NOMO-1 treated with DMSO at 0.1 percent for 48 hours (cell line): Measurements from ENCODE around the gene HOXA1.
A peak's percentile ranks its signal among the peaks of the same experiment; 100 is the strongest.

ENCODE experiments used
- DNase-seq: peaks from one replicate; lab custom pipeline; 2025; ENCODE audit not compliant: unreplicated experiment; lab: John Stamatoyannopoulos, UW

The HOXA1 gene

DNA sequence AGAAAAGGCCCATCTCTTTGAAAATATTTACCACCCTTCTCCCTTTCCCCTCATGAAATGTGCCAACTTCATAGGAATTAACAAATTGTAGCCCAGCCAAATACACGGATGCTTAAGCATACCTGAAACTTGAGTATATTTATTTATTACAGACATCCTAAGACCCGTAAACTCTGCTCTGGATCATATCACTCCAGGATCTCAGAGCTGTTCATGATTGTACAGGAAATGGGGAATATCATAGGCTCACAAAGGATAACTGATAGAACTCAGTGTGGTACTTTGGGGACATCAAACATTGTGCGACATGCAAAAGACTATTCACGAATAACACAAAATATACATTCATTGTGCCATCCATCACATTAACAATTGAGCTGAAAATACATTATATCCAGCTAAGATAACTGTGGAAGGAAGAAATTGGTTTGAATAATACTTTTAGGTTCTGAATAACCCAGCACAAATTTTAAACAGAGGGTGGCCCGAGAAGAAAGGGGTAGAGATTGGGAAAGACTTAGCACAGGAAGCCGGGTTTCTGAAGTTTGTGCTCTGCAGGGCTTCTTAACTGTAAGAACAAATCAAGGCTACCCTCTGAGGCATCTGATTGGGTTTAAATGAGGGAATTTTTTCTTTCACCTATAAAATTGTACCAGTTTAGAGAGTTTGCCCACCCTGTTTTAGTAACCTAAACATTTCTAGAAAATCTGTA, 2.5 kb downstream of the HOXA1 start:
- no peak for DNase-seq

DNA sequence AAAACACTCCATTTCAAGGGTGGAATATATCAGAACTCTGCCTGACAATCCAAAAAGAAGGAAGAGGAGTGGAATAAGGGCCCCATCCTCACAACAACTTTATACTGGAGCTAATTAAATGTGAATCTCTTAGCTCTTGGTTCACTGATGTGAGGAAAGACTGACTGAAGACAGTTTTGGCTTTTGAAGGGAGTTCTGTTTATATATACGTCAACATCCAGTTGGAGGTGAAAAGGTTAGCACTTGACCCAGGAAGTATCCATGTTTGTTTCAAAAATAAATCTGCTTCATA, 3.0 kb downstream of the HOXA1 start:
- DNase-seq = no peak

DNA sequence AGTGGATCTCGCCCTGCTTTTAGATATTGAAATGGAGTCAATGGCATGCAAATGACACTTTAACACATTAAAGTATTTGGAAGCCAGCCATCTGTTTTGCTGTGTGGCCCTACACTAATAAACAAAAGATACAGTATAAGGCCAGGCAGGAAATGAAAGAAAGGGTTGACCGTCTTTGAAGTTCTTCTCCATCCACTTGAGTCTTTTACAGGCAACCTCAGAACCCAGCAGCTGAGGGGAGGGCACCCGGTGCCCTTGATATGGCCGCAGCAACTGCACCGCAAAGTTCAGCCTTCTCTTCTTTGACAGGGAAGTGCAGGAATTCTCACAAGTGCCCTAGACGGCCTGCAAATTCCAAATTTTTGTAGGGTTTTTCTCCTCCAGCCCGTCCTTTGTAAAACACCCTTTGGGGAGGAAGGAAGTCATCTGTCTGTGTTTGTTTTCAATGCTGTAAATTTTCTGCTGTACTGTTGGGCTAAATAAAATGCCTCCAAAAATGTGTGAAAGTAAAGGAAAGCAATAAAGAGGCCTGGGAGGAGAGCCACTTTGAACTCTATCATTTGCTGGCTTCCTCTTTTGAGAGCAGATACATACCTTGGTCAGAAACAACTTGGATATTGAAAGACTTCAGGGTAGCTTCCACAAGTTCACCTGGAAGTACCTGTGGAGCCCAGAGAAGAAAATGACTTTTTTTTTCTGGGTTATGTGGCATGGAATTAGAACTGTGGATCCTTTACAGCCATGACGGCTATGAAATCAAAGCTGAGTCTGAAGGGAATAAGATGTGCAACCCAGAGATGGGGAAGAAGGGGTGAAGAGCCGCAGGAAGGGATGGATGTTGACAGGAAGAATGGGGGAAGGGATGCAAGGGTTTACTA, 3.6 kb downstream of the HOXA1 start:
- DNase-seq = no peak

DNA sequence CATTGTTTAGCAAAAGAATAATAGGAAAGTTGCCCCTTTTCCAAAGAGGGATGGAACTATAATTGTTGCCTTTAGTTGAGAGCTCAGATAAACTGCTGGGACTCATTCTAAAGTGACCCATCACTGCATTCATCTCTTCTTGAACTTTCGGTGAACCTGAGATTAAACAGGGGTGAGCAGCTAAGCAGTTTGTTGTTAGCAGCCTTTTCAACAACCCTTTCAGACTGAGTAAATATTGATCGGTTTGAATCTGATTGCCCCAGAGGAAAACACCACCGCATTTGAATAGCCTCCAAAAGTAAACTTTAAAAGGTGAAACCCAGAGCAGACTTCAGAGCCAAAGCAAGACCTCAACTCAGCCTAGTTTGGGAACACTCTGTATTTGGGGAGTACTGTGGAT, 4.7 kb downstream of the HOXA1 start:
- DNase-seq = no peak

DNA sequence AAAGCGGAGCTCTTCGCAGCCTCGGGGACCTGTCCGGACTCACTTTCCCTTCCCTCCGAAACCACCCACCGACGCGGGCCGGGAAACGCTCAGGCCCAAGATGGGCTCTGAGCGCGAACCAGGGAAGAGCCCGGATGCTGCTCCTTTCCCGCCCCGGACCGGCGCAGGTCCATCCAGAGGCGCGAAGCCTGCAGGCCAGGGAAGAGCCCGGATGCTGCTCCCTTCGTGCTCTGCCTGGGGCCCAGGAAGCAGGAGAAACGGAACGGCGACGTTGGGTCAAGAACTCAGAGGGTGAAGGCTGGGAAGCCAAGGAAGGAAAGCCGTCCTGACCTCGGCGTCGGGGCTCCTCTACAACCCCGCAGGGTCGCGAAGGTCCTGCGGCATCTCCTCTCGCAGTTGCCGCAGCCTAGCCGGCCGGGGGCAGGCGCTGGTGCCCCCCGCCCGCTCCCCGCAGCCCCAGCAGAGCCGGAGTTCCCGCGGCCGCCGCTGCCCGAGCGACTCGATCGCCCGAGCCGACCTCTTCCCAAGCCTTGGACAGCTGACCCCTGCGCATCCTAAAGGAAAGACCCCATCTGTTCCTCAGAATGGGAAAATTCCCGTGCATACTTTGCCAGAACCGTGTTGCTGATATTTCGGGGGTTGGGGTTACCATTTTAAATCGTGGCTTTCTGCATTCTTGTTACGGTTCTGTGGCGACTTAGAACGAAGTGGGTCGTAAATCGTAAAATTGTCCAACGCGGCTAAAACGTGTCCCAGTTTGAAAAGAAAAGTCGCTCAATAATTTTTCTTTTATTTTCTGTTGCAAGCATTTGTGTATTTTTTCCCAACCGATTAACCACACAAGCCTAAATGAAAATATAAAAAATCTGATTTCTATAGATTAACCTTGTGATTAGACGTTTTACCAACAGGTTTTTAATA, 7.5 kb downstream of the HOXA1 start:
- no peak for DNase-seq

DNA sequence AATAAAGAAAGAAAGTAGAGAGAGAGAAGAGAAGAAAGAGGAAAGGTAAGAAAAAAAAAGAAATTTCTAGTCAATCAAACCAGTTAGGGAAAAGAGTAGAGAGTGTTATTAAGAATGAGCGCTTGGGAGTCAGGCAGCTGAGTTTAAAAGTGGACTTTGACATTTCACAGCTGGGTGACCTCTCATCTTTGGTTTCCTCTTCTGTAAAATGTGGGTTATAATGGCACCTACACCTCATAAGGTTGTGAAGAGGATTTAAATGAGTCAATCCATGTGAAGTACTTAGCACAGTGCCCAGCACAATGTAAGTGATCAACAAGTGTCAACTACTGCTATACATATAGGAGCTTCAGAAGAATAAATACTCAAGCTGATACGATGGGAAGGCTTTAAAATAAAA, 12.2 kb downstream of the HOXA1 start:
- DNase-seq = no peak

DNA sequence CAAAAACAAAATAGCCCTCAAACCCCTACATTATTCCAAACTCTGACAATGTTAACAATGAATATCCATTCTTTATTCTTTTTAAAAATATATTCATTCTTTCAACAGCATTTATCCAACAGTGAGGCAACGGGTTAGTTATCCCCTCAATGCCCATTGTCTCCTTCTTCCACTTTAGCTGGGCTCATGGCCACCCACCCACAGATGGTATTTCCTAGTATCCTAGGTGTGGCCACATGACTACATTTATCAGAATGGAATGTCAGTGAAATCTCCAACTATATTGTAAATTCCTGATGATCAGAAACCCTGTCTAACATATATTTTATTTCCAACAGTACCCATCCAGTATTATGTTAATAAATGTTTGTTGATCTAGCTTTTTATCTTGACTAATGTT, 13.6 kb downstream of the HOXA1 start:
- no peak for DNase-seq

DNA sequence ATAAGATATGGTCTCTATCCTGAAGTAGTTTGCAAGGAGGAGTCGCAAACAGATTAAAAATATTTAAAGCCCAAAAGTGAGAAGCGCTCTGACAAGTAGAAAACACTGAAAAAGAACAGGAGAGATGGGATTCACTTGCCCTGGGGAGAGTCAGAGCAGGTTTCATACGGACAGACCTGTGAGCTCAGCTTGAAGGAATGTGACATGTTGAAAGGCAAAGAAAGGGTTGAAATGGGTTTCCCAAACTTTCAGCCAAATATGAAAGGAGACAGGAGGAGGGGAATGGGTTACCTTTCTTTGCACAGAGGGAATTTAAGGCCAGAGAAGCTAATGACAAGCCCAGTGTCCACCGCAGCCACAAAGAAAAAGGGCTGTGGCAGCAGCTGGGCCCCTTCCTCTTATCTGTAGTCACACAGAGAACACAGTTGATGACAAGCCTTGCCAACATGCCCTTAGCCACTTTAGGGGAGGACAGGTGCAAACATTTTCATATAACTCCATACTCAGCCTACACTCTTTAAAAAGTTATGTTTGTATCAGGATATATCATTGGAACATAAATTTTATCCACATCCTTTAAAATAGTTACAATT, 14.9 kb downstream of the HOXA1 start:
- DNase-seq = no peak

DNA sequence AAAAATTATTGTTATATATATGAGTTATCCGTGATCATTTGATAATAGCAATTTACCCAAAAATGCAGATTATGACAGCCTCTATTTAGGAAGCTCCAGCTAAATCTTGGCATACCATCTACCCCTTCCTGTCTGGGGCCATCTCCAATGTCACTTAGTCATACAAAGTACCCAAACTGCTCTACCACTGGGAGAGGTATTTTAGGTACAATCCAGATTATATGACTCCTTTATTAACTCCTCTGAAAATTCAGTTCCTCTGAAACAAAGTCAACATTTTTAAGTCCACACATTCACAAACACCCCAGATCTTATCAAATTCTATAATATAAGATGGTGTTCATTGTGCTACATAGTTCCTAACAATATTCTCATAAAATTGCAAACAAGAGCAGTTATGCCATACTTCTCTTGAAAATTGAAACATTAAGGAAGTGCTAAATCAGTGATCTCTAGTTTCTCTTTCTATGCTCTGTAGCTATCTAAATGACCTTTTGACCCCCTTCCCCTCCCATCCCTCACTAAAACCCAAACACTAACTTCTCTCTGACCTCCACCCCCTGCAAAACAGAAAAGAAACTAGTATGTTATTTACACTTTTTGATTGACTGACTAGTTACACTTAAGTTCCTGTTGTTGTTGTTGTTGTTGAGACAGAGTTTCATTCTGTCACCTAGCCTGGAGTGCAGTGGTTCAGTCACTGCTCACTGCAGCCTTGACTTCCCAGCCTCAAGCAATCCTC, 16.4 kb downstream of the HOXA1 start:
- peak; percentile 66 for DNase-seq

DNA sequence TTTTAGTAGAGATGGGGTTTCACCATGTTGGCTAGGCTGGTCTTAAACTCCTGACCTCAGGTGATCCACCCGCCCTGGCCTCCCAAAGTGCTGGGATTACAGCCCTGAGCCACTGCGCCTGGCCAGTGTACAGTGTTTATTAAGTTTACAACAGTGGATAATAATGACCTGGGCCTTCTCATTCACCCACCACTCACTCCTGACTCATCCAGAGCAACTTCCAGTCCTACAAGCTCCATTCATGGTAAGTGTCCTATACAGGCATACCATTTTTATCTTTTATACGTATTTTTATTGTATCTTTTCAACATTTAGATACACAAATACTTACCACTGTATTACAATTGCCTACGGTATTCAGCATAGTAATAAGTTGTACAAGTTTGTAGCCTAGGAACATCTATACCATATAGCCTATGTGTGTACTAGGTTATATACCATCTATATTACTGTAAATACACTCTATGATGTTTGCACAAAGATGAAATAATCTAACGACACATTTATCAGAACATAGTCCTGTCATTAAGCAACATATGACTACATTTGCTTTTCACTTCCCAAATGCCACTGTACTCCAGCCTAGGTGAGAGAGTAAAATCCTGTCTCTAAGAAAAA, 17.1 kb downstream of the HOXA1 start:
- no peak for DNase-seq

DNA sequence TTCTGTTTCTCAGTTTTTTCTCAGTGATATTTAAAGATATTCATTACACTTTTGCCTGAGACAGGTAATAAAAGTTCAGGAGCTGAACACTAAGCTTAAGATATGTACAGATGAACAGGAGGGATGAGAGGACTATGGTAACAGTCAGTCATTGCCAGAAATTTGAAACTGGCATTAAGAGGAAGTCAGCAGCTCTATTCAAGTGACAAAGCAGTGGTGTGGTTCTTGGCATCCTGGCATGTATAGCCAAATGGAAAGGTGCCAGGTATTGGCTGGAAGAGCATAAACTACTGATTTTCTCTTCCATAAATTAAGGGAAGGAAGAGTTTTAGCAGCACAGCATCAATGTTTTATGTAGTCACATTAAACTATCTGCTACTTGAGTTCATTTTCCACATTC, 22.7 kb downstream of the HOXA1 start:
- no peak for DNase-seq

DNA sequence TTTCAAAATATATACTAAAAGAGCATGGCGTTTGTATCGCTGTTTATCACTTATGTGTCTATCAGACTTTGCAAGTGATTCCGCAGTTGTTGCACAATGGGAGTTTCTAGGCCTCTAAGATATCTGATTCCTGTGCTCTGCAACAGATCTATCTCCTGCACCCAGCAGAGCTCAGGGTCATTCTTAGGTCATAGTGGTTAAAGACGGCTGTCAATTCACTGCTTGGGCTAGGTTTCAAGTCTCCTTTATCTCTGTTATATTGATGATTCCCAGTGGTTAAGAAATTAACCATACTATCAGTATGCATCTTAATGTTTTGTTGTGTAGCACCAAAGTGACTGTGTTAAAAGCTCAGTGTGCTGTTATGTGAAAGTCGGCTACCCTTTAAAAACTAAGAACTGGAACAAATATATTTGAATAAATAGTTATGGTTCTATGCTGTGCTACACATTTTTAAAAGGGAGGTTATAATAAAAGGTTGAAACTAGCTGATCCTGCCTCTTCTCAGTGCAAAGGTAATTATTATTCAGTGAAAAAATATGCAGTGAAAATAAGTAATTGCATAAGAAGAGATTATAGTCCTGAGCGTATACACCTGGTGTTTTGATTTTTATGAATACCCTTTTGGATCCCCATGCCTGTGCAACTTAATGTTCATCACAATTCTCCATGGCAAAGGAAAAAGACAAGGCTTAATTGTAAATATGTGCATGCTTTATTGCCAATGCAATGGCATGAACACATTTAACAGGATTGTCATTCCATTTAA, 24.0 kb downstream of the HOXA1 start:
- no peak for DNase-seq

DNA sequence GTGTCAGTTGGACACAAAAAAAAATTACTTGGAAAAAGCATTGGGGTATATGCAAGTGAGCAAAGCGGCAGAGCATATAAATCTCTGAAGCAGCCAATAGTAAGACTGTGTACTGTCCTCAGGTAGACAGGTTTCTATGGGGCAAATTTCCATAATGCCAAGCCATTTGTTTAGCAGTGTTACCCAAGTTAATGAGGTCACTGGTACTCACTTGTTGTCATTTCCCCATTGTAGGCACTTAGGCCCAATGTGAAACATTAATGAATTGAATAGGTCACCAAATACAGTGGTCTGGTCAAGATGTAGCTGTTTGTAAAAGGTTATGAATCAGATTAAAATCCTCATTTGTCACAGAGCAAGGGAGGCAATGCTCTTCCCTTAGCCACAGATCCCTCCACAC, 27.5 kb downstream of the HOXA1 start:
- no peak for DNase-seq

DNA sequence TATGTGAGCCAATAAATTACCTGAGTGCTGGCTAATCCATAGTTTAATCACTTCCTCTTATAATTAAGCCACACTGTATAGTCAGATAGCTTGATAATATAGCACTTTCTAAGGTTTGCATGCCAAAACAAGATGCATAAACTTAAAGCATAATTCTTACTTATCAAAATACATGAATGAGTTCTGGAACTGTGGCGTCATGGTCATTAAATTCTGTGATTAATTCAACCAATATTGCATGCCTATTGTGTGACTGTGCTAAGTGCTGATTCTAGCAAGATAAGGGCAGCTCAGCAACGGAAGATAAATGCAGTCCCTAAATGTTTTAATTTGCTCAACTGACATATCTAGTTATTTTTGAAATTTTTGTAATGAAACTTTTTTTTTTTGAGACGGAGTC, 29.7 kb downstream of the HOXA1 start:
- DNase-seq = no peak

DNA sequence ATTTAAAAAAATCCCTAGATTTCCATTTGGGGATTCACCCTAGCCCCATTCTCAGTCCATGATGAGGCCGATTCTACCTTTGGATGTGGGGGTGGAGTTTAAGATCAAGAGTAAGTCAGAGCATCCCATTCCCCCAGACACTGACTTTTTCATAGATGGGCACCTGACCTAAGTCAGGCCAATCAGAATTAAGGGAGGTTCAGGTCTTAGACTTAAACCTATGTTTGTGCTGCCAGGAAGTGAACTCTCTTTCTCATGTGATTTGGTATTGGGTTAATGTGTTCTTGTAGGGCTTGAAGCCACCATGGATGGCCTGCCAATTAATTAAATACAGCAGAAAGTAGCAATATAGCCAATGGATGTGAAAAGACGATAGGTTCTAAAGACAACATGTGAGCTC, 30.1 kb downstream of the HOXA1 start:
- no peak for DNase-seq

DNA sequence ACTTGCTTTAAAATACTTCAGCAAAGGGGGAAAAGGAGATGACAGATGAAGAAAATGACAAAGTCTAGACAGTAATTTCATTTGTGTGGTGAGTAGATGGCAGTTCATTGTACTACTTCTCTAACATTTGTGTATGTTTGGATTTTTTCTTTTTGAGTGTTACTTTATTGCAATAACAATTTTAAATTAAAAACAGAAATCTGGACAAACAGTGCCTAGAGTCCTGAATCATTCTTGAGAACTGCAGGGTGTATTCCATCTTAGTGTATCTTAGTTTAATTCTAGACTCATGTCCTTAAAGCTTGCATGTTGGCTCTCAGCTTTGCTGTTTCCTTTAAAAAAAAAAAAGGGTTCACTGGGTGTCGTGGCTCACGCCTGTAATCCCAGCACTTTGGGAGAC, 31.1 kb downstream of the HOXA1 start:
- DNase-seq = no peak

DNA sequence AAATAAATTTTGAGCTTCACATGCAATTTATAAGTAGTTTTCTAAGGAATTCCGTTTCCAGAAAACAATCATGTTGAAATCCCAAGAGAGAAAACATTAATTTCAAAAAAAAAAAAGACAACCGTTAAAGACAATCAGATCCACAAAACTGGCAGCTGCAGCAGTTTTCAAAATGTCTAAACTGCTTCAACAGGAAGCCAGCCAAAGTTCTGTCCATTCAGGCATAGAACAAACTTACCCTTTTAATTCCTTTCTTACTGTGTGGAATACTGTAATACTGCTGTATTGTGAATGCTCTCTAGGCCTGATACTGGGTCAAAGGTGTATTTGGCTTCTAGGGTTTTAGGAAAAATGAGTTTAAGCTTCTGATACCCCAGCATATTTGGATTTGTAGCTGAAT, 31.6 kb downstream of the HOXA1 start:
- DNase-seq = no peak

DNA sequence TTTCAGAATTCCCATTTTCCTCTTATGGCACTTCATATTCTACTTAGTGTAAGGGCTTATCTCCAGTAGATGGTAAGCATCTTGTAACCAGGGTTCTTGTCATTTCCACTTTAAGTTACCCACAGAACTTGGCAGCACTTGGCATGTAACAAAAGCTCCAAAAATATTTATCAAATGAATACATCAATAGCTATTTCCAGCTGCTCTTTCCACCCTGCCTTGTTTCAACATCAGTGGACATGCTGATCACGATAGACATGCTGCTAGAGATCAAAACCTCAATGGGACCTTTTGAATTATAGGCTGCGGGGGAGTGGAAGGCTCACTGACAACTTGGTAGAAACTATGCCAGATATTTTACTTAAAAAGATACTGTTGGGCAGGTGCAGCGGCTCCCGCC, 32.9 kb downstream of the HOXA1 start:
- DNase-seq = no peak

DNA sequence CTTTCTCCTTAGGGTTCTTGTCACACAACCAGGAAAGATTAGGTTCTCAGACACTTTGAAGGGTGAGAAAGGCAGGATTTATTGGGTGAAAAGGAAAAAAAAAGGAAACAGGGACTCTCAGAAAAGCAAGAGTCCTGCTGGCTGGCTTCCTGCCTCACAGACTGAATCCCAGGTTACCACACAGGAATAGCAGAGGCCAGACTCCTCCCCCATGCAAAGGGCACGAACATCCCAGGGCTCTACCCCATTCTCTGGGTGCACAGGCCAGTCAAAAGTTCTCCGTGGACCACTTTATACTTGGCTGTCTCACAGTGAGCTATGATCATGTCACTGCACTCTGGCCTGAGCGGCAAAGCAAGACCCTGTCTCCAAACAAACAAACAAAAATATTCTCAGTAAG, 42.6 kb downstream of the HOXA1 start:
- DNase-seq = no peak

DNA sequence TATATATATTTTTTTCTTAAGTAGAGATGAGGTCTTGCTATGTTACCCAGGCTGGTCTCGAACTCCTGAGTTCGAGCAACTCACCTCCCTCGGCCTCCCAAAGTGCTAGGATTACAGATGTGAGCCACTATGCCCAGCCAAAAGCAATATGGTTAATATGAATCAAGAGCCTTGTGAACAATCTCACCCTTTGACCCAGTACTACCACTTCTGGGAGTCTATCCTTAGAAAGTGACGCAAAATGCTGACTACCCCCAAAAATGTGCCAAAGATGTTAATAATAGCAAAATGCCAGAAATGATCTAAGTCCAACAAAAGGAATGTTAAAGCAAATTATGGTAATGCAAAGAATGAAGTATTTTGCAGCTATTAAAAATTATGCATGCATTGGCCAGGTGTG, 44.3 kb downstream of the HOXA1 start:
- no peak for DNase-seq
